Measurements from ENCODE around the gene LCN2. TPM values are rescaled to one million over a fixed set of nuclear protein-coding genes. Genes with fewer than 3 reads are reported as not detected.

Gene LCN2
- total and polyA plus RNA-seq, 2 experiments from 2014 or later, result not detected

DNA sequence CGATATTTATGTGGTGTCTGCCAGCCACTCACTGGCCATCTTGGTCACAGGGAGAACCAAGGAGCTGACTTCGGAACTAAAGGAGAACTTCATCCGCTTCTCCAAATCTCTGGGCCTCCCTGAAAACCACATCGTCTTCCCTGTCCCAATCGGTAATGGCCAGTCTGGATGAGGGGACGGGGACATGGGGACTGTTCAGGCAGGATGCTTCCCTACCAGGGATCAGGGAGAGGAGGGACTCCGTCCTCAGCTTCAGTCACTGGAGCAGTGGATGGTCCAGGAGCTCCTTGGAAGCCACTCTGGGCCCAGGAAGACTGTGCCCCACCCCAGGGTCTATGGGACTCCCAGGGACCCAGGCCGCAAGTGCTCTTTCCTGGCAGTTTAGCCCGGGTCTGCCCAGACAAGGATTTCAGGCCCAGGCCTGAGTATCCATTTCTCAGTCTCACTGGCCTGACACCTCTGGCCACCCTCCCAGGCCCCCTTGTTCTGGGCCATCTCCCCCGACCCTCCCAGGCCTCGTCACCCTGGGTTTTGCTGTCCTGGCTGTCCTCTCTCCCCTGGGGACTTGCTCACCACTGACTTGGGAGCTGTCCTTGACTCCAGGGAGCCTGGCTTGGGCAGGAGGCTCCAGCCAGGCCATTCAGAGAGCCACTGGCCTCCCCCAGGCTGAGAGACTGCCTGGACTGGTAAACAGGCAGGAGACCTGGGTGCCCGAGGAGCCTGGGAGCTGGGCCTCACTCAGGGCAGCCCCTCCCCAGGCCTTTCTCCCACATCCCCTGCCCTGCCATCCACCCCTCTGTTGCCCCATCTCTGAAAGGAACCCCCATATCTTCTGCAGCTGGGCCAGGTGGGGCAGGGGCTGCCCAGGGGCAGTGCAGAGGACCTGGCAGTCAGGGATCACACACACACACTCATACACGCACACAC is 3.1 kb downstream of the LCN2 start:
- Histone ChIP-seq H3K27ac (no peak overlapping the region), H3K36me3 (ENCODE audit: low read depth) (no peaks in the 10 kb centered on the region), H3F3A (ENCODE audit: insufficient read depth) (no peaks in the 10 kb centered on the region), H3K79me2 (ENCODE audit: insufficient read depth) (no peaks in the 10 kb centered on the region), H3K4me3 (no peak overlapping the region), H3K9me2 (ENCODE audit: insufficient read depth) (no peaks in the 10 kb centered on the region), H3K4me1 (ENCODE audit: insufficient read depth) (no peaks in the 10 kb centered on the region), H3K9me3 (ENCODE audit: low read depth) (no peaks in the 10 kb centered on the region), H2AFZ (no peak overlapping the region), H3K27me3 (replicated peaks; ENCODE audit: insufficient read depth) (no peaks in the 10 kb centered on the region), H3K9ac (no peak overlapping the region), H4K20me1 (ENCODE audit: insufficient read depth) (no peaks in the 10 kb centered on the region), H3K4me2 (ENCODE audit: unreplicated experiment) (no peak overlapping the region)
- in situ Hi-C loops (cut with MboI), result no loop called here
- WGBS, 2 experiments (ENCODE audit: low coverage in 1 of 2, low lambda C conversion rate in 2 of 2, missing lambda C conversion rate in 2 of 2), result 81 to 85% methylated on average over 12 of the region's 13 CpGs
- TF ChIP-seq EZH2phosphoT487 (IDR thresholded peaks at IDR 0.05; ENCODE audit: insufficient read depth, low read depth) (no peak), EZH2 (IDR thresholded peaks at IDR 0.05; ENCODE audit: insufficient read depth, poor library complexity, severe bottlenecking) (no peak)
- no peak for DNase-seq

DNA sequence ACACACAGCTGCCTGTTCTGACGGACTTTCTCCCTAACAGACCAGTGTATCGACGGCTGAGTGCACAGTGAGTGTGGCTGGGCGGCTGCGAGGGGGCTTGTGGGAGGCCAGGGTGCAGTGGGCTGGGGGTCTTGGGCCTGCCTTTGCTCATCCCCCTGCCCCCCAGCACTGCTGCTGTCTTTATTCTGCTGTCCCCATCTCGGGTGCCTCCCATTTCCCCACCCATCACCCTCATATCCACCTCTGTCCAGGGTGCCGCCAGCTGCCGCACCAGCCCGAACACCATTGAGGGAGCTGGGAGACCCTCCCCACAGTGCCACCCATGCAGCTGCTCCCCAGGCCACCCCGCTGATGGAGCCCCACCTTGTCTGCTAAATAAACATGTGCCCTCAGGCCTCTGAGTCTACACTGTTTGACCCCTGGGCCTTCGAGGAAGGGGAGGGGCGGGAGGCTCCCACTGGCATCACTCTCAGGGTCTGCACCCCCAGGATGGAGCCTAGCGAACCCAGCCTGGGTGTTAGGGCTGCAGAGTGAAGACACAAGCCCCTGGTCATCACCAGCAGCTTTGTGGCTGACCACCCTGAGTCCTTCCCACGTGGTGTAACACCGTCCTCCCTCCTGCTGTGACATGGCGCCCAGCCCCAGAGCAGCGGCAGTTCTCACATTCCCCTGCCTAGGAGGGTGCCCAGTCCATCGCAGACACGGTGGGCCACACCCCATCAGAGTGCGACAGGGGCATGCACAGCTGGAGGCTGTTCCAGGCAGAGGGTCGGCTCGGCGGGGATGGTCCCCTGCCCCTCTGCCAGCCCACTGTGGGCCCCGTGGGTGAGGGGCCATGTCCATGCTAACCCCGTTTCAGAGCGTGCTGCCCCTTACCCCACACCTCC is 4.0 kb downstream of the LCN2 start:
- H4K20me1 ChIP-seq (ENCODE audit: insufficient read depth), result no peaks in the 10 kb centered on the region
- H3K36me3 ChIP-seq (ENCODE audit: low read depth), result no peaks in the 10 kb centered on the region
- WGBS, 2 experiments (ENCODE audit: low coverage in 1 of 2, low lambda C conversion rate in 2 of 2, missing lambda C conversion rate in 2 of 2), result 75 to 77% methylated on average over 25 to 26 of the region's 26 CpGs
- no peak for DNase-seq
- no peak overlapping the region for H3K4me2 ChIP-seq (ENCODE audit: unreplicated experiment)
- no peak overlapping the region for H3K4me3 ChIP-seq
- no peak overlapping the region for H2AFZ ChIP-seq
- in situ Hi-C loops (cut with MboI), result no loop called here
- no peak overlapping the region for H3K9ac ChIP-seq
- TF ChIP-seq EZH2phosphoT487 (IDR thresholded peaks at IDR 0.05; ENCODE audit: insufficient read depth, low read depth), result no peak
- no peak for TF ChIP-seq EZH2 (IDR thresholded peaks at IDR 0.05; ENCODE audit: insufficient read depth, poor library complexity, severe bottlenecking)
- H3K9me3 ChIP-seq (ENCODE audit: low read depth), result no peaks in the 10 kb centered on the region
- H3K79me2 ChIP-seq (ENCODE audit: insufficient read depth), result no peaks in the 10 kb centered on the region
- H3K9me2 ChIP-seq (ENCODE audit: insufficient read depth), result no peaks in the 10 kb centered on the region
- no peaks in the 10 kb centered on the region for H3K4me1 ChIP-seq (ENCODE audit: insufficient read depth)
- no peaks in the 10 kb centered on the region for H3K27me3 ChIP-seq (replicated peaks; ENCODE audit: insufficient read depth)
- H3F3A ChIP-seq (ENCODE audit: insufficient read depth), result no peaks in the 10 kb centered on the region
- no peak overlapping the region for H3K27ac ChIP-seq

DNA sequence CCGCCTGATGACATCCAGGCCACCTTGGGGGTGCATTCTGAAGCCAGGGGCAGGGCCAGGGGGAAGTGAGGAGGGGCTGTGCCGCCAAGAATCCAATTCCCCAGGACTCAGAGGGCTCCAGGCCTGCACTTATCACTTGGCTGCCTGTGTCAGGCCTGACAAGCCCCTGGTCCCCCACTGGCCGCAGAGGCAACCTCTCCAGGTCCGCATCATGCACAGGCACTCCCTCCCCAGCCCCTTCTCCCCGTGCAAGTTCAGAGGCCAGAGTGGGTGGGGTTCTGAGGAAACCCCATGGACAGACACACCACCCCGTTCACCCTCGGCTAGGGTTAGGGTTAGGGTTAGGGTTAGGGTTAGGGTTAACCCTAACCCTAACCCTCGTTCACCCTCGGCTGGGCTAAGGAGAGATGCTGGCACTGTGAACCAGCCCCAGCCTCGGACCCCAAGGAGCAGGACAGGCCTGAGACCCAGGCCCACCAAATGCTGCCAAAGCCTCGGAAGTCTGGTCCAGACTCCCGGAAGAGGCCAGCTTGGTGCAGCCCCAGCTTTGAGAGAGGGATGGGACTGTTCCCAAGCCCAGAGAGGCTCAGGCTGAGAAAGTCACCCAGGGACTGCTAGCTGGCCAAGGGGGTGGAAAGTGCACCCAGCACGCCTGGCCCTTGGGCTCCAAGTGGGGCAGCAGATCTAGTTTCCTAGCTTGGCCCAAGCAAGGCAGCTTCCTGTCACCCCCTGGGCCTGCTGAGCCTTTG is 4.9 kb downstream of the LCN2 start:
- Histone ChIP-seq H3K9me2 (ENCODE audit: insufficient read depth) (no peaks in the 10 kb centered on the region), H3K9me3 (ENCODE audit: low read depth) (no peaks in the 10 kb centered on the region), H4K20me1 (ENCODE audit: insufficient read depth) (no peaks in the 10 kb centered on the region), H3K79me2 (ENCODE audit: insufficient read depth) (no peaks in the 10 kb centered on the region), H2AFZ (no peak overlapping the region), H3K4me1 (ENCODE audit: insufficient read depth) (no peaks in the 10 kb centered on the region), H3K4me3 (no peak overlapping the region), H3K9ac (no peak overlapping the region), H3K27ac (no peak overlapping the region), H3F3A (ENCODE audit: insufficient read depth) (no peaks in the 10 kb centered on the region), H3K4me2 (ENCODE audit: unreplicated experiment) (no peak overlapping the region), H3K36me3 (ENCODE audit: low read depth) (no peaks in the 10 kb centered on the region), H3K27me3 (replicated peaks; ENCODE audit: insufficient read depth) (no peaks in the 10 kb centered on the region)
- no peak for DNase-seq
- in situ Hi-C loops (cut with MboI), result no loop called here
- WGBS, 2 experiments (ENCODE audit: low coverage in 1 of 2, low lambda C conversion rate in 2 of 2, missing lambda C conversion rate in 2 of 2), result 77 to 80% methylated on average over 9 to 12 of the region's 13 CpGs
- no peak for TF ChIP-seq EZH2phosphoT487 (IDR thresholded peaks at IDR 0.05; ENCODE audit: insufficient read depth, low read depth)

Measured in GM23248 (cell line).